HepG2 (cell line): ENCODE measurements around the gene CHMP1A. TPM values are rescaled to one million over a fixed set of nuclear protein-coding genes. Genes with fewer than 3 reads are reported as not detected.

Source experiments
- EP300 ChIP-seq, 3 experiments: sonication (generic) in 1 of 3; formaldehyde crosslinking in 1 of 3; IDR thresholded peaks; 2 replicates each; pipeline versions ENCODE4 v1.5.1 to v1.6.1; 2011 to 2020; ENCODE audit warnings: low read depth in 2 of 3, low read length in 2 of 3, borderline replicate concordance in 1 of 3, improper control_type of control experiment in 1 of 3, mild to moderate bottlenecking in 1 of 3, missing genetic modification reagents in 1 of 3, moderate library complexity in 1 of 3
- ETV5 ChIP-seq: IDR thresholded peaks from 2 replicates; pipeline ENCODE4 v1.6.1; 2018; ENCODE audit warnings: missing biosample characterization, missing genetic modification reagents, inconsistent platforms, borderline replicate concordance
- HMGXB3 ChIP-seq: sonication (generic); formaldehyde crosslinking; IDR thresholded peaks from 2 replicates; pipeline ENCODE4 v1.4.0; 2020; ENCODE audit warnings: missing genetic modification reagents, borderline replicate concordance
- KMT2A ChIP-seq: sonication (generic); formaldehyde crosslinking; IDR thresholded peaks from 2 replicates; pipeline ENCODE4 v1.4.0; 2020; ENCODE audit warnings: missing genetic modification reagents
- MIXL1 ChIP-seq: IDR thresholded peaks from 2 replicates; pipeline ENCODE4 v1.6.1; 2016
- MXD4 ChIP-seq: IDR thresholded peaks from 2 replicates; pipeline ENCODE4 v1.6.1; 2016; ENCODE audit warnings: mild to moderate bottlenecking, missing biosample characterization, missing genetic modification reagents
- NONO ChIP-seq, 2 experiments: fragments of 450-650 bp in 1 of 2; sonication (generic) in 1 of 2; formaldehyde crosslinking in 1 of 2; IDR thresholded peaks in 1 of 2; conservative IDR thresholded peaks in 1 of 2; 2 replicates each; pipeline versions ENCODE4 v1.6.1 to v1.8.0; 2017 to 2022; ENCODE audit warnings: mild to moderate bottlenecking in 1 of 2, missing genetic modification reagents in 1 of 2, moderate library complexity in 1 of 2
- SRY ChIP-seq: sonication (generic); formaldehyde crosslinking; IDR thresholded peaks from 2 replicates; pipeline ENCODE4 v1.8.0; 2022; ENCODE audit warnings: mild to moderate bottlenecking, missing genetic modification reagents
- ZFYVE20 ChIP-seq: sonication (generic); formaldehyde crosslinking; IDR thresholded peaks from 2 replicates; pipeline ENCODE4 v1.8.0; 2023; ENCODE audit warnings: low read depth, mild to moderate bottlenecking, moderate library complexity, missing genetic modification reagents, borderline replicate concordance
- ZMYM2 ChIP-seq: sonication (generic); formaldehyde crosslinking; IDR thresholded peaks from 2 replicates; pipeline ENCODE4 v1.8.0; 2022; ENCODE audit warnings: mild to moderate bottlenecking, missing genetic modification reagents
- ZNF34 ChIP-seq: sonication (generic); formaldehyde crosslinking; IDR thresholded peaks from 2 replicates; pipeline ENCODE4 v1.4.0; 2020; ENCODE audit warnings: mild to moderate bottlenecking, missing genetic modification reagents, borderline replicate concordance
- polyA plus RNA-seq, 8 experiments: library from polyadenylated mRNA; depleted of rRNA in 3 of 8; stranded (reverse) in 7 of 8; unstranded in 1 of 8; fragments of >200 nt; fragmentation: Illumina TruSeq in 4 of 8; extraction: Trizol in 4 of 8; gene quantifications; 2 replicates each; pipeline versions ENCODE4 v1.2.1 to v1.2.3, GENCODE V29; 2011 to 2016; ENCODE audit warnings: low read depth in 4 of 8, missing spikeins in 1 of 8, mixed read lengths in 1 of 8; ENCODE audit not compliant: insufficient read depth in 1 of 8
- total RNA-seq, 5 experiments: library from RNA; depleted of rRNA; stranded (reverse); fragments of >200 nt; fragmentation: Illumina TruSeq; extraction: Trizol; gene quantifications; 2 replicates each; pipeline ENCODE4 v1.2.3, GENCODE V29; 2016; ENCODE audit warnings: low read depth in 1 of 5
- TF ChIP-seq, protein P1 (sequence below): sonication (generic); formaldehyde crosslinking; IDR thresholded peaks from 2 replicates; pipeline ENCODE4 v1.5.1; 2020; ENCODE audit warnings: missing genetic modification reagents, mild to moderate bottlenecking, borderline replicate concordance
- TF ChIP-seq, protein P2 (sequence below): sonication (generic); formaldehyde crosslinking; IDR thresholded peaks from 2 replicates; pipeline ENCODE4 v1.4.0; 2020; ENCODE audit warnings: mild to moderate bottlenecking, missing genetic modification reagents, borderline replicate concordance
- TF ChIP-seq, protein P3 (sequence below): sonication (generic); formaldehyde crosslinking; IDR thresholded peaks from 2 replicates; pipeline ENCODE4 v1.8.1; 2023; ENCODE audit warnings: mild to moderate bottlenecking, missing genetic modification reagents

CHMP1A gene
- total and polyA plus RNA-seq, 2 of the 13 experiments (the other 11 are each of a cell fraction or from before 2014, with no cell fraction given), result 69.4 to 73.3 TPM

DNA sequence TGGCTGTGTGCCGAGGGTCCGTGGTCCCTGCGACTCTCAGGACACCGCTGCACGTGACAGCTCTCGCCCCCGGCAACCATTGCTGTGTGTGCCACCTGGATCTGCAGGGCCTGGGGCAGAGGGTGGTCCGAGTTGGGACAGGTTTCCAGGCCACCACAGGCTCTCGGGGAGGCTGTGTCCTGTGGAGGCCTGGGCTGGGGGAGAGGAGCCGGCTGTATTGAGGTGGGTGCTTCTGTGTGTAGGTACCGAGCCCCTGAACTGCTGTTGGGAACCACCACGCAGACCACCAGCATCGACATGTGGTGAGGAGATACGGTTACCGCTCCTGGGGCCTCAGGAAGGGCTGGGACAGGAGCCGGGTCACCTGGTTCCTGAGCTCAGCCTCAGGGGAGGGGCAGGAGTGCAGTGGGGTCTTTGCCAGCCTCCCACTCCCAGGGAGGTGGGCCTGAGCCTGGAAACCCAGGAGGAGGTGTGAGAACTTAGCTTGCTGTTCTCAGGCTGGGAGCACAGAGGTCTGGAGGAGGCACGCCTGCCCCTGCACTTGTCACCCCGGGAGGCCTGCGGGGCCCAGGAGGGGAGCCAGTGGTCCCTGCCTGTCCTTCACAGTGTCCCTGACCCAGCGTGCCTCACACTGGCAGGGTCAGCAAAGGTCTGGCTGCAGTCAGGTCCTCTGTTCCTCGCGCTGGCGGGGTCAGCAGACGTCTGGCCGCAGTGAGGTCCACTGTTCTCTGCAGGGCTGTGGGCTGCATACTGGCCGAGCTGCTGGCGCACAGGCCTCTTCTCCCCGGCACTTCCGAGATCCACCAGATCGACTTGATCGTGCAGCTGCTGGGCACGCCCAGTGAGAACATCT lies 36.6 kb upstream of the CHMP1A start (continued):
- TF ChIP-seq, protein P1, sequence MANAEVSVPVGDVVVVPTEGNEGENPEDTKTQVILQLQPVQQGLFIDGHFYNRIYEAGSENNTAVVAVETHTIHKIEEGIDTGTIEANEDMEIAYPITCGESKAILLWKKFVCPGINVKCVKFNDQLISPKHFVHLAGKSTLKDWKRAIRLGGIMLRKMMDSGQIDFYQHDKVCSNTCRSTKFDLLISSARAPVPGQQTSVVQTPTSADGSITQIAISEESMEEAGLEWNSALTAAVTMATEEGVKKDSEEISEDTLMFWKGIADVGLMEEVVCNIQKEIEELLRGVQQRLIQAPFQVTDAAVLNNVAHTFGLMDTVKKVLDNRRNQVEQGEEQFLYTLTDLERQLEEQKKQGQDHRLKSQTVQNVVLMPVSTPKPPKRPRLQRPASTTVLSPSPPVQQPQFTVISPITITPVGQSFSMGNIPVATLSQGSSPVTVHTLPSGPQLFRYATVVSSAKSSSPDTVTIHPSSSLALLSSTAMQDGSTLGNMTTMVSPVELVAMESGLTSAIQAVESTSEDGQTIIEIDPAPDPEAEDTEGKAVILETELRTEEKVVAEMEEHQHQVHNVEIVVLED (CRISPR knock-in tag), result peak; percentile 14; the same call in 1 of the 2 replicates
- 0 out of 2 replicates have a peak, but pooled peaks have one; percentile 41 for TF ChIP-seq SRY (CRISPR knock-in tag)
- peak; percentile 22; the same call in 1 of the 2 replicates for TF ChIP-seq ETV5
- TF ChIP-seq MIXL1 (CRISPR knock-in tag), result no peak
- TF ChIP-seq NONO (IDR thresholded peaks at IDR 0.05), result no peak
- TF ChIP-seq NONO (CRISPR knock-in tag; conservative IDR thresholded peaks at IDR 0.05), result peak; percentile 50; the same call in 1 of the 2 replicates
- TF ChIP-seq, protein P2, sequence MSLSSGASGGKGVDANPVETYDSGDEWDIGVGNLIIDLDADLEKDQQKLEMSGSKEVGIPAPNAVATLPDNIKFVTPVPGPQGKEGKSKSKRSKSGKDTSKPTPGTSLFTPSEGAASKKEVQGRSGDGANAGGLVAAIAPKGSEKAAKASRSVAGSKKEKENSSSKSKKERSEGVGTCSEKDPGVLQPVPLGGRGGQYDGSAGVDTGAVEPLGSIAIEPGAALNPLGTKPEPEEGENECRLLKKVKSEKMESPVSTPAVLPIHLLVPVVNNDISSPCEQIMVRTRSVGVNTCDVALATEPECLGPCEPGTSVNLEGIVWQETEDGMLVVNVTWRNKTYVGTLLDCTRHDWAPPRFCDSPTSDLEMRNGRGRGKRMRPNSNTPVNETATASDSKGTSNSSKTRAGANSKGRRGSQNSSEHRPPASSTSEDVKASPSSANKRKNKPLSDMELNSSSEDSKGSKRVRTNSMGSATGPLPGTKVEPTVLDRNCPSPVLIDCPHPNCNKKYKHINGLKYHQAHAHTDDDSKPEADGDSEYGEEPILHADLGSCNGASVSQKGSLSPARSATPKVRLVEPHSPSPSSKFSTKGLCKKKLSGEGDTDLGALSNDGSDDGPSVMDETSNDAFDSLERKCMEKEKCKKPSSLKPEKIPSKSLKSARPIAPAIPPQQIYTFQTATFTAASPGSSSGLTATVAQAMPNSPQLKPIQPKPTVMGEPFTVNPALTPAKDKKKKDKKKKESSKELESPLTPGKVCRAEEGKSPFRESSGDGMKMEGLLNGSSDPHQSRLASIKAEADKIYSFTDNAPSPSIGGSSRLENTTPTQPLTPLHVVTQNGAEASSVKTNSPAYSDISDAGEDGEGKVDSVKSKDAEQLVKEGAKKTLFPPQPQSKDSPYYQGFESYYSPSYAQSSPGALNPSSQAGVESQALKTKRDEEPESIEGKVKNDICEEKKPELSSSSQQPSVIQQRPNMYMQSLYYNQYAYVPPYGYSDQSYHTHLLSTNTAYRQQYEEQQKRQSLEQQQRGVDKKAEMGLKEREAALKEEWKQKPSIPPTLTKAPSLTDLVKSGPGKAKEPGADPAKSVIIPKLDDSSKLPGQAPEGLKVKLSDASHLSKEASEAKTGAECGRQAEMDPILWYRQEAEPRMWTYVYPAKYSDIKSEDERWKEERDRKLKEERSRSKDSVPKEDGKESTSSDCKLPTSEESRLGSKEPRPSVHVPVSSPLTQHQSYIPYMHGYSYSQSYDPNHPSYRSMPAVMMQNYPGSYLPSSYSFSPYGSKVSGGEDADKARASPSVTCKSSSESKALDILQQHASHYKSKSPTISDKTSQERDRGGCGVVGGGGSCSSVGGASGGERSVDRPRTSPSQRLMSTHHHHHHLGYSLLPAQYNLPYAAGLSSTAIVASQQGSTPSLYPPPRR (CRISPR knock-in tag), result peak; percentile 85
- 0 out of 2 replicates have a peak, but pooled peaks have one; percentile 27 for TF ChIP-seq KMT2A (CRISPR knock-in tag)
- 0 out of 2 replicates have a peak, but pooled peaks have one; percentile 62 for TF ChIP-seq ZFYVE20
- no peak for TF ChIP-seq ZNF34 (CRISPR knock-in tag)
- TF ChIP-seq, protein P3, sequence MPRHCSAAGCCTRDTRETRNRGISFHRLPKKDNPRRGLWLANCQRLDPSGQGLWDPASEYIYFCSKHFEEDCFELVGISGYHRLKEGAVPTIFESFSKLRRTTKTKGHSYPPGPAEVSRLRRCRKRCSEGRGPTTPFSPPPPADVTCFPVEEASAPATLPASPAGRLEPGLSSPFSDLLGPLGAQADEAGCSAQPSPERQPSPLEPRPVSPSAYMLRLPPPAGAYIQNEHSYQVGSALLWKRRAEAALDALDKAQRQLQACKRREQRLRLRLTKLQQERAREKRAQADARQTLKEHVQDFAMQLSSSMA (CRISPR knock-in tag), result 0 out of 2 replicates have a peak, but pooled peaks have one; percentile 36
- no peak for TF ChIP-seq ZMYM2
- peak in 1 of 2 experiments; percentile 29; a peak in 1 of 4 replicates for TF ChIP-seq EP300 (IDR thresholded peaks at IDR 0.05; ENCODE audit: low read depth in 2 of 2, low read length in 2 of 2)
- 0 out of 2 replicates have a peak, but pooled peaks have one; percentile 49 for TF ChIP-seq EP300 (CRISPR knock-in tag; IDR thresholded peaks at IDR 0.05; ENCODE audit: borderline replicate concordance)
- 0 out of 2 replicates have a peak, but pooled peaks have one; percentile 38 for TF ChIP-seq MXD4 (CRISPR knock-in tag)
- TF ChIP-seq HMGXB3 (CRISPR knock-in tag), result no peak
